Suppressor macrophage treated with lipopolysaccharide for 4 hours (primary cell): ENCODE data around the gene OBP2B.
"Not testable (repeated sequence)": the region's sequence is repeated elsewhere in the genome, so short reads cannot be mapped to it uniquely, and the experiment has no call there.

Experiments used
- DNase-seq: peaks from one replicate; pipeline ENCODE4 v3.0.0-alpha.2; 2020

OBP2B gene

GRCh38 chr9:133200631-133201030 lies 8.4 kb downstream of the OBP2B start:
- DNase-seq, result no peak

- DNase-seq, result no peak
Observed at GRCh38 chr9:133199648-133200321, 9.3 kb downstream of the OBP2B start.

- DNase-seq, result no peak
Observed at GRCh38 chr9:133195029-133195428, 14.0 kb downstream of the OBP2B start.

GRCh38 chr9:133194597-133194996 lies 14.5 kb downstream of the OBP2B start:
- DNase-seq, result no peak

- no peak for DNase-seq
Observed at GRCh38 chr9:133191989-133192388, 17.1 kb downstream of the OBP2B start.

GRCh38 chr9:133189826-133190225 lies 19.2 kb downstream of the OBP2B start:
- no peak for DNase-seq

GRCh38 chr9:133188843-133189180 lies 20.2 kb downstream of the OBP2B start:
- DNase-seq, result no peak

GRCh38 chr9:133188006-133188842 lies 20.8 kb downstream of the OBP2B start:
- no peak for DNase-seq

- DNase-seq, result no peak
Observed at GRCh38 chr9:133187561-133188005, 21.5 kb downstream of the OBP2B start.

GRCh38 chr9:133186736-133187135 lies 22.3 kb downstream of the OBP2B start:
- DNase-seq, result no peak

GRCh38 chr9:133184971-133185370 lies 24.1 kb downstream of the OBP2B start:
- peak; percentile 77 for DNase-seq

GRCh38 chr9:133182151-133182550 lies 26.9 kb downstream of the OBP2B start:
- DNase-seq, result no peak

- peak; percentile 26 for DNase-seq
Observed at GRCh38 chr9:133181561-133181960, 27.5 kb downstream of the OBP2B start.

- no peak for DNase-seq
Observed at GRCh38 chr9:133180953-133181352, 28.1 kb downstream of the OBP2B start.

GRCh38 chr9:133173056-133173455 lies 36.0 kb downstream of the OBP2B start:
- no peak for DNase-seq

GRCh38 chr9:133171161-133171961 lies 37.7 kb downstream of the OBP2B start:
- no peak for DNase-seq

- DNase-seq, result no peak
Observed at GRCh38 chr9:133170716-133171115, 38.3 kb downstream of the OBP2B start.

GRCh38 chr9:133169687-133170086 lies 39.4 kb downstream of the OBP2B start:
- DNase-seq, result not testable (repeated sequence)

- DNase-seq, result no peak
Observed at GRCh38 chr9:133169102-133169501, 39.9 kb downstream of the OBP2B start.

GRCh38 chr9:133168432-133168831 lies 40.6 kb downstream of the OBP2B start:
- DNase-seq, result no peak

- DNase-seq, result no peak
Observed at GRCh38 chr9:133167769-133168168, 41.3 kb downstream of the OBP2B start.

- DNase-seq, result no peak
Observed at GRCh38 chr9:133167096-133167730, 41.8 kb downstream of the OBP2B start.

GRCh38 chr9:133166392-133166791 lies 42.7 kb downstream of the OBP2B start:
- no peak for DNase-seq
